K562 (cell line): Measurements from ENCODE around the gene ELK1.

ENCODE experiments used
- ESRRA ChIP-seq: fragments of 450-650 bp; IDR thresholded peaks from 2 replicates; pipeline ENCODE4 v1.6.1; 2014; ENCODE audit warnings: low read depth, mild to moderate bottlenecking, moderate library complexity, borderline replicate concordance
- FOXK2 ChIP-seq, 2 experiments: fragments of 450-650 bp; IDR thresholded peaks in 1 of 2; conservative IDR thresholded peaks in 1 of 2; 2 replicates each; pipeline ENCODE4 v1.6.1; 2016; ENCODE audit warnings: low read depth in 2 of 2, mild to moderate bottlenecking in 1 of 2
- HDAC2 ChIP-seq: fragments of 450-650 bp; IDR thresholded peaks from 2 replicates; pipeline ENCODE4 v1.6.1; 2016; ENCODE audit warnings: mild to moderate bottlenecking
- HINFP ChIP-seq: fragments of 450-650 bp; conservative IDR thresholded peaks from 2 replicates; pipeline ENCODE4 v1.6.1; 2016; ENCODE audit warnings: missing genetic modification characterization, low read depth, mild to moderate bottlenecking, control low read depth, missing compliant biosample characterization
- KLF1 ChIP-seq: fragments of 450-650 bp; IDR thresholded peaks from 2 replicates; pipeline ENCODE4 v1.6.1; 2016; ENCODE audit warnings: missing genetic modification characterization, missing compliant biosample characterization
- POLR2AphosphoS5 ChIP-seq: IDR thresholded peaks from 2 replicates; pipeline ENCODE4 v1.6.1; 2011; ENCODE audit warnings: mild to moderate bottlenecking, low read depth, low read length, moderate library complexity; ENCODE audit not compliant: control insufficient read depth, insufficient read depth
- TF ChIP-seq, protein P1 (sequence below), 3 experiments: IDR thresholded peaks in 2 of 3; conservative IDR thresholded peaks in 1 of 3; 2 replicates each; pipeline ENCODE4 v1.5.1; 2011 to 2012; ENCODE audit warnings: low read length in 3 of 3, mild to moderate bottlenecking in 3 of 3, control low read depth in 2 of 3, improper control_type of control experiment in 1 of 3, inconsistent platforms in 1 of 3, low read depth in 1 of 3, mixed read lengths in 1 of 3, moderate library complexity in 1 of 3; ENCODE audit not compliant: insufficient read depth in 2 of 3
- TF ChIP-seq, protein P2 (sequence below): sonication (generic); formaldehyde crosslinking; IDR thresholded peaks from 2 replicates; pipeline ENCODE4 v1.9.0; 2022; ENCODE audit warnings: mild to moderate bottlenecking, missing genetic modification reagents

DNA sequence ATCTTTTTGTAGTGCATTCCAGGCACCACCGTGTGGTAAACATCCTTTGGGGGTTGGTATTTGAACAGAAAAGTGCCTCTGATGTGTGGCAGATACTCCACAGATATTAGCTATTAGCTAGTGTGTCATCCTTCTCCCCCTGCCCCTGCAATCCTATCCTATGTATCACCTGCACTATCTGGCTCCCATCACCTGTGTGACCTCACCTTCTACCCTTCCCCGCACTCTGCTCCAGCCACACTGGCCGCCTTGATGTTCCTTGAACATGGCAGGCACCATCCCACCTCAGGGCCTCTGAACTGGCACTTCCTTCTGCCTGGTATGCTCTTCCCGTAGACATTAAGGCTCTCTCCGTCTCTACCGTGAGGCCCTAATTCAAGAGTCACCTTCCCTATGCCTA, 3.7 kb downstream of the ELK1 start:
- TF ChIP-seq, protein P1, sequence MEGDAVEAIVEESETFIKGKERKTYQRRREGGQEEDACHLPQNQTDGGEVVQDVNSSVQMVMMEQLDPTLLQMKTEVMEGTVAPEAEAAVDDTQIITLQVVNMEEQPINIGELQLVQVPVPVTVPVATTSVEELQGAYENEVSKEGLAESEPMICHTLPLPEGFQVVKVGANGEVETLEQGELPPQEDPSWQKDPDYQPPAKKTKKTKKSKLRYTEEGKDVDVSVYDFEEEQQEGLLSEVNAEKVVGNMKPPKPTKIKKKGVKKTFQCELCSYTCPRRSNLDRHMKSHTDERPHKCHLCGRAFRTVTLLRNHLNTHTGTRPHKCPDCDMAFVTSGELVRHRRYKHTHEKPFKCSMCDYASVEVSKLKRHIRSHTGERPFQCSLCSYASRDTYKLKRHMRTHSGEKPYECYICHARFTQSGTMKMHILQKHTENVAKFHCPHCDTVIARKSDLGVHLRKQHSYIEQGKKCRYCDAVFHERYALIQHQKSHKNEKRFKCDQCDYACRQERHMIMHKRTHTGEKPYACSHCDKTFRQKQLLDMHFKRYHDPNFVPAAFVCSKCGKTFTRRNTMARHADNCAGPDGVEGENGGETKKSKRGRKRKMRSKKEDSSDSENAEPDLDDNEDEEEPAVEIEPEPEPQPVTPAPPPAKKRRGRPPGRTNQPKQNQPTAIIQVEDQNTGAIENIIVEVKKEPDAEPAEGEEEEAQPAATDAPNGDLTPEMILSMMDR (IDR thresholded peaks at IDR 0.05 in 2 of 3, conservative IDR thresholded peaks at IDR 0.05 in 1 of 3; ENCODE audit: insufficient read depth in 2 of 3, low read depth in 1 of 3, low read length in 3 of 3), result no peak
- TF ChIP-seq, protein P2, sequence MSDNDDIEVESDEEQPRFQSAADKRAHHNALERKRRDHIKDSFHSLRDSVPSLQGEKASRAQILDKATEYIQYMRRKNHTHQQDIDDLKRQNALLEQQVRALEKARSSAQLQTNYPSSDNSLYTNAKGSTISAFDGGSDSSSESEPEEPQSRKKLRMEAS (CRISPR knock-in tag), result no peak
- TF ChIP-seq HINFP (tag) (no peak), POLR2AphosphoS5 (no peak), HDAC2 (no peak), KLF1 (tag) (no peak), FOXK2 (conservative IDR thresholded peaks at IDR 0.05 in 1 of 2, IDR thresholded peaks at IDR 0.05 in 1 of 2; ENCODE audit: low read depth in 2 of 2) (no peak), ESRRA (no peak)
